Measurements from ENCODE around the gene PCDHGB4.

Gene PCDHGB4

DNA sequence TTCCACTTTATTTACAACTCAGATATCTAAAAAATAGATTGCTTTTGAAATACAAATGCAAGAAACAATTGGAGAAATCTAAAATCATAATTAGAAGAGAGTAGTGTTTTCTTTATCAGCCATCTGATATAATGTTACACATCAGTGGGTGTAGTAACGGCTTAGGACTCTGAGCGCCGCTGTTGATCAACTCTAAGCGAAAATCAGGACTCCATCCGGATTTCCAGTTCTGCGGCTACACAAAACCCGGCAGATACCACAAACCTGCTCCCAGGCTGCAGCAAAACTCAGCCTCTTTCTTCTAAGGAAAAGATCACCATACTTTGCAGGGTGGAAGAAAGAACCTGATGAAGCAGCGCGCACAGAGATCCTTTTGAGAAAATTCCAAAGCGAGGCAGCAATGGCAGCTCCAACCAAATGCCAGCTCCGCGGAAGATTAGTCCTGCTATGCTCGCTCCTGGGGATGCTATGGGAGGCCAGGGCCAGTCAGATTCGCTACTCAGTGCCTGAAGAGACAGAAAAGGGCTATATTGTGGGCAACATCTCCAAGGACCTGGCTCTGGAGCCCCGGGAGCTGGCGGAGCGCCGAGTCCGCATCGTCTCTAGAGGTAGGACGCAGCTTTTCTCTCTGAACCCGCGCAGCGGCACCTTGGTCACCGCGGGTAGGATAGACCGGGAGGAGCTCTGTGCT lies 15.2 kb downstream of the PCDHGB4 start, which contains the start of gene PCDHGA9:
Gene PCDHGA9, plus strand, starts transcription at position 226 of the 691 bp plus-strand sequence. Its CDS starts 175 bp downstream, at position 401.
- TF ChIP-seq, protein P1, sequence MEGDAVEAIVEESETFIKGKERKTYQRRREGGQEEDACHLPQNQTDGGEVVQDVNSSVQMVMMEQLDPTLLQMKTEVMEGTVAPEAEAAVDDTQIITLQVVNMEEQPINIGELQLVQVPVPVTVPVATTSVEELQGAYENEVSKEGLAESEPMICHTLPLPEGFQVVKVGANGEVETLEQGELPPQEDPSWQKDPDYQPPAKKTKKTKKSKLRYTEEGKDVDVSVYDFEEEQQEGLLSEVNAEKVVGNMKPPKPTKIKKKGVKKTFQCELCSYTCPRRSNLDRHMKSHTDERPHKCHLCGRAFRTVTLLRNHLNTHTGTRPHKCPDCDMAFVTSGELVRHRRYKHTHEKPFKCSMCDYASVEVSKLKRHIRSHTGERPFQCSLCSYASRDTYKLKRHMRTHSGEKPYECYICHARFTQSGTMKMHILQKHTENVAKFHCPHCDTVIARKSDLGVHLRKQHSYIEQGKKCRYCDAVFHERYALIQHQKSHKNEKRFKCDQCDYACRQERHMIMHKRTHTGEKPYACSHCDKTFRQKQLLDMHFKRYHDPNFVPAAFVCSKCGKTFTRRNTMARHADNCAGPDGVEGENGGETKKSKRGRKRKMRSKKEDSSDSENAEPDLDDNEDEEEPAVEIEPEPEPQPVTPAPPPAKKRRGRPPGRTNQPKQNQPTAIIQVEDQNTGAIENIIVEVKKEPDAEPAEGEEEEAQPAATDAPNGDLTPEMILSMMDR (IDR thresholded peaks at IDR 0.05): peak; percentile 49

DNA sequence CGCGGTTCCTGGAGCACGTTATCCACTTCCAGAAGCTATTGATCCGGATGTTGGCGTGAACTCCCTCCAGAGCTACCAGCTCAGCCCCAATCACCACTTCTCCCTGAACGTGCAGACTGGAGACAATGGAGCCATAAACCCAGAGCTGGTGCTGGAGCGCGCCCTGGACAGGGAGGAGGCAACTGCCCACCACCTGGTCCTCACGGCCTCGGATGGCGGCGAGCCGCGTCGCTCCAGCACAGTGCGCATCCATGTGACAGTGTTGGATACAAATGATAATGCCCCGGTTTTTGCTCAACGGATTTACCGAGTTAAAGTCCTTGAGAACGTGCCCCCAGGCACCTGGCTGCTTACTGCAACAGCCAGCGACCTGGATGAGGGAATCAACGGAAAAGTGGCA lies 15.9 kb downstream of the PCDHGB4 start:
- TF ChIP-seq, protein P1 (IDR thresholded peaks at IDR 0.05): no peak

DNA sequence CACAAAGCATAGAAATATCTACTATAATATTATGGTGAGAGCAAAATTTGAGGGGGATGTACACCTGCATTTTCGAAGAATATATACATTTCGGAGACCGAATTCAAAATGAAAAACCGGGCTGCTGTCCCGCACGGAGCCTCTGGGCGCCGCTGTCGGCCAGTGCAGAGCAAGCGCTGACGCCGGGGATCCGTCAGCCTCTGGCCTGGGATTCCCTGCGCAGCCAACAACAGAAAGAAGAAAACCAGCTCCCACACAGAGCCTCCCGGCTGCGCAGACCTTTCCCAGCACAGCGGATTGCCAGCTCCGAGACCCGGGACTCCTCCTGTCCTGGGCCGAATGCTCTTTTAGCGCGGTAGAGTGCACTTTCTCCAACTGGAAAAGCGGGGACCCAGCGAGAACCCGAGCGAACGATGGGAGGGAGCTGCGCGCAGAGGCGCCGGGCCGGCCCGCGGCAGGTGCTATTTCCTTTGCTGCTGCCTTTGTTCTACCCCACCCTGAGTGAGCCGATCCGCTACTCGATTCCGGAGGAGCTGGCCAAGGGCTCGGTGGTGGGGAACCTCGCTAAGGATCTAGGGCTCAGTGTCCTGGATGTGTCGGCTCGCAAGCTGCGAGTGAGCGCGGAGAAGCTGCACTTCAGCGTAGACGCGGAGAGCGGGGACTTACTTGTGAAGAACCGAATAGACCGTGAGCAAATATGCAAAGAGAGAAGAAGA lies 20.4 kb downstream of the PCDHGB4 start, which contains the start of gene PCDHGB6:
Gene PCDHGB6, plus strand, starts transcription at position 232 of the 716 bp plus-strand sequence. Its CDS starts 182 bp downstream, at position 414.
- TF ChIP-seq, protein P1 (IDR thresholded peaks at IDR 0.05): peak; percentile 32; the same call in 1 of the 2 replicates

DNA sequence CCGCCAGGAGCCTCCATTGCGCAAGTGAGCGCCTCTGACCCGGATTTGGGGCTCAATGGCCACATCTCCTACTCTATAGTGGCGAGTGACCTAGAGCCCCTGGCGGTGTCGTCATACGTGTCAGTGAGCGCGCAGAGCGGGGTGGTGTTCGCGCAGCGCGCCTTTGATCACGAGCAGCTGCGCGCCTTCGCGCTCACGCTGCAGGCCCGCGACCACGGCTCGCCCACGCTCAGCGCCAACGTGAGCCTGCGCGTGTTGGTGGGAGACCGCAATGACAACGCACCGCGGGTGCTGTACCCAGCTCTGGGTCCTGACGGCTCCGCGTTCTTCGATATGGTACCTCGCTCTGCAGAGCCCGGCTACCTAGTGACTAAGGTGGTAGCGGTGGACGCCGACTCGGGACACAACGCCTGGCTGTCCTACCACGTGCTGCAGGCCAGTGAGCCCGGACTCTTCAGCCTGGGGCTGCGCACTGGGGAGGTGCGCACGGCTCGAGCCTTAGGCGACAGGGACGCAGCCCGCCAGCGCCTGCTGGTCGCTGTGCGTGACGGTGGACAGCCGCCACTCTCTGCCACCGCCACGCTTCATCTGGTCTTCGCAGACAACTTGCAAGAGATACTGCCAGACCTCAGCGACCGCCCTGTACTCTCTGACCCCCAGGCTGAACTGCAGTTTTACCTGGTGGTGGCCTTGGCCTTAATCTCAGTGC lies 22.3 kb downstream of the PCDHGB4 start:
- TF ChIP-seq, protein P1 (IDR thresholded peaks at IDR 0.05): no peak

DNA sequence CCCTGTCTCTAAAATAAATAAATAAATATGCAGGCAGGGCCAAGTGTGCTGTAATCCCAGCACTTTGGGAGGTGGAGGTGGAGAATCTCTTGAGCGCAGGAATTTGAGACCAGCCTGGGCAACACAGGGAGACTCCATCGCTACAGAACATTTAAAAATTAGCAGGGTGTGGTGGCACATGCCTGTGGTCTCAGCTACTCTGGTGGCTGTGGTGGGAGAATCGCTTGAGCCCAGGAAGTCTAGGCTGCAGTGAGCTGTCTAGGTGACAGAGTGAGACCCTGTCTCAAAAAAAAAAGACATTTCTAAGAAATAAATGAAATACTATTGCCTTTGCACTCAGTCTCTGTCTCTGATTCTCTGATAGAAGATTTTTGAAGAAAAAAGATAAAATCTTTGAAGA lies 24.1 kb downstream of the PCDHGB4 start:
- TF ChIP-seq, protein P1 (IDR thresholded peaks at IDR 0.05): no peak

DNA sequence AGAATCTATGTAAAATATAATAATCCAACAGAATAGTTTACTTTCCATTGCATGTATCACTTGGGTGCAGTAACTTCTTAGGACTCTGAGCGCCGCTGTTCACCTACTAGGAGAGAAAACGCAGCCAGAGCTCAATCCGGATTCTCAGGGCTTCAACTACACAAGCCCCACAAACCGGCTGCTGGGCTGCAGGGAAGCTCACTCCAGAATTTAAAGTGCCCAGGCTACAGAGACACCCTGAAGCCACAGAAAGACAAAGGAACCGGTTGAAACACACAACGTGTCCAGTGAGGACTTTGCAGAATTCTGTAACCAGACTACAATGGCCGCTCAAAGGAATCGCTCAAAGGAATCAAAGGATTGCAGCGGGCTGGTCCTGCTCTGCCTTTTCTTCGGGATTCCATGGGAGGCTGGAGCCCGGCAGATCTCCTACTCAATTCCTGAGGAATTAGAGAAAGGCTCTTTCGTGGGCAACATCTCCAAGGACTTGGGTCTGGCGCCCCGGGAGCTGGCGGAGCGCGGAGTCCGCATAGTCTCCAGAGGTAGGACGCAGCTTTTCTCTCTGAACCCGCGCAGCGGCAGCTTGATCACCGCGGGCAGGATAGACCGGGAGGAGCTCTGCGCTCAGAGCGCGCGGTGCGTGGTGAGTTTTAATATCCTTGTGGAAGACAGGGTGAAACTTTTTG lies 25.5 kb downstream of the PCDHGB4 start, which contains the start of gene PCDHGA10:
Gene PCDHGA10, plus strand, starts transcription at position 134 of the 686 bp plus-strand sequence. Its CDS starts 189 bp downstream, at position 323.
- TF ChIP-seq, protein P1 (IDR thresholded peaks at IDR 0.05): peak; percentile 77
